Smooth muscle cell (in vitro differentiated cells): ENCODE results near the gene DUSP10. TPM values are rescaled to one million over a fixed set of nuclear protein-coding genes. Genes with fewer than 3 reads are reported as not detected.

Experiments
- DNase-seq: peaks from one replicate; lab custom pipeline; 2025; ENCODE audit not compliant: unreplicated experiment; lab: John Stamatoyannopoulos, UW
- H2AFZ ChIP-seq: fragments of 200-600 bp; sonication (generic); 2 replicates; pipeline ENCODE4 v1.6.0; 2016; ENCODE audit warnings: antibody characterized with exemption, low read depth, mild to moderate bottlenecking
- H3F3A ChIP-seq: fragments of 200-600 bp; sonication (generic); 2 replicates; pipeline ENCODE4 v1.6.0; 2017; ENCODE audit warnings: antibody characterized with exemption, low read depth
- H3K27ac ChIP-seq: fragments of 200-600 bp; sonication (generic); 2 replicates; pipeline ENCODE4 v1.5.1; 2016; ENCODE audit warnings: low read depth, mild to moderate bottlenecking
- H3K27me3 ChIP-seq: fragments of 200-600 bp; sonication (generic); 2 replicates; pipeline ENCODE4 v1.6.1; 2016; ENCODE audit warnings: low read depth, mild to moderate bottlenecking
- H3K36me3 ChIP-seq: fragments of 200-600 bp; sonication (generic); 2 replicates; pipeline ENCODE4 v1.5.1; 2016; ENCODE audit warnings: low read depth
- H3K4me1 ChIP-seq: fragments of 200-600 bp; sonication (generic); 2 replicates; pipeline ENCODE4 v1.5.1; 2016; ENCODE audit warnings: low read depth
- H3K4me2 ChIP-seq: fragments of 200-600 bp; sonication (generic); 2 replicates; pipeline ENCODE4 v1.6.0; 2016; ENCODE audit warnings: mild to moderate bottlenecking
- H3K4me3 ChIP-seq: fragments of 200-600 bp; sonication (generic); 2 replicates; pipeline ENCODE4 v1.5.1; 2016; ENCODE audit warnings: mild to moderate bottlenecking
- H3K79me2 ChIP-seq: fragments of 200-600 bp; sonication (generic); 2 replicates; pipeline ENCODE4 v1.6.0; 2016; ENCODE audit warnings: low read depth, mild to moderate bottlenecking
- H3K9ac ChIP-seq: fragments of 200-600 bp; sonication (generic); 2 replicates; pipeline ENCODE4 v1.6.0; 2016; ENCODE audit warnings: low read depth
- H3K9me3 ChIP-seq: fragments of 200-600 bp; sonication (generic); replicated peaks from 2 replicates; pipeline ENCODE4 v1.5.1; 2016; ENCODE audit warnings: low read depth
- H4K20me1 ChIP-seq: fragments of 200-600 bp; sonication (generic); 2 replicates; pipeline ENCODE4 v1.6.0; 2016; ENCODE audit warnings: low read depth
- CTCF ChIP-seq: fragments of 200-600 bp; sonication (generic); IDR thresholded peaks from 2 replicates; pipeline ENCODE4 v1.5.1; 2017; ENCODE audit warnings: borderline replicate concordance, mild to moderate bottlenecking, antibody characterized with exemption; ENCODE audit not compliant: insufficient read depth, poor library complexity, severe bottlenecking
- WGBS: methylation state at CpG from one replicate; pipeline ENCODE4 v1.1.7; 2016; ENCODE audit warnings: low lambda C conversion rate; 5-methylcytosine and 5-hydroxymethylcytosine counted together
- polyA plus RNA-seq: library from polyadenylated mRNA; unstranded; fragments of >200 nt; fragmentation: Nextera tagmentation; extraction: Ambion mirVana; gene quantifications from 2 replicates; pipeline ENCODE4 v1.2.1, GENCODE V29; 2016
- total RNA-seq: library from RNA; depleted of rRNA; stranded (reverse); fragments of >200 nt; gene quantifications from 2 replicates; pipeline ENCODE4 v1.2.3, GENCODE V29; 2014

Gene DUSP10
- total and polyA plus RNA-seq, 2 experiments from 2014 or later: 49.7 to 104 TPM

DNA sequence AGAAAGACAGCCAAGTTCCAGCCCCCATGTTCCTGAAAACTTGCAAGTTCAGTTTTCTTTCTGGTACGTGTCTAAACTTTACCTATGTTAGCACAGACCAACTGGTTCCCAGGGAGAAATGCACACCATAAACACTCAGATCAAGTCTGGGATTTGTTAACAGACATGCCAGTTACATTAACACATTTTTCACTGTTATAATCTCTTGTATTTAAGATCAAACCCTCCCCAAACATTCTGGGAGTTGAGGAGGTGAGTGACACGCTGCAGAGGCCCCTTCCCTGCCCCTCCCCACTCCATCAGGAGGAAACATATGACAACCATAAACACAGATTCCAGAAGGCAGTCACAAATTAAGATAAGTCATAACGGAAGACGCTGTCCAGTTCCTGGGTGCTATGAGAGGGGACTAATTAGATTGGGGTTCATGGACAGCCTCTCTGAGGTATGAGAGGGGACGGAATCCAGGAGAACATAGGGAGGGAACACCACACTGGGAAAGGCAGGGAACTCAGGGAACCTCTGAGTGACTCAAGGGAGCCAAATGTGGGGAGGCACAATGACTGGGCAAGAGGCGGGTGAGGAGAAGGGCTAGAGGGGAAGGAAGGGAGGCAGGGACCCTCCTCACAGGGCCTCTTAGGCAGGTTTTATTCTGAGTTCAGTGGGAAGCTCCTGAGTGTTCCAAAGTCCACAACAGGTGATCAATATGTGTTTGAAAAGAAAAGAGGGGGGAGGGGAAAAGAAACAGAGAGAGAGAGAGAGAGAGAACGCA lies 25.0 kb downstream of the DUSP10 start:
- DNase-seq: no peak
- WGBS: 17% methylated on average over 7 of the region's 7 CpGs
- peak overlapping the region; percentile 52 for H3K9ac ChIP-seq
- no peaks in the 10 kb centered on the region for H3K36me3 ChIP-seq
- no peaks in the 10 kb centered on the region for H4K20me1 ChIP-seq
- H3K27me3 ChIP-seq: no peaks in the 10 kb centered on the region
- peak overlapping the region; percentile 99 for H3K27ac ChIP-seq
- H3K4me1 ChIP-seq: peaks cover 68% of the 10 kb centered on the region
- H3K9me3 ChIP-seq: no peaks in the 10 kb centered on the region
- peaks cover 68% of the 10 kb centered on the region for H3K79me2 ChIP-seq
- no peak overlapping the region for H2AFZ ChIP-seq
- peaks cover 32% of the 10 kb centered on the region for H3F3A ChIP-seq
- no peak for TF ChIP-seq CTCF
- H3K4me2 ChIP-seq: peak overlapping the region; percentile 73
- H3K4me3 ChIP-seq: no peak overlapping the region

- Histone ChIP-seq H3K4me1 (peaks cover 81% of the 10 kb centered on the region), H4K20me1 (no peaks in the 10 kb centered on the region), H3K9ac (peak overlapping the region; percentile 52), H3K4me2 (peak overlapping the region; percentile 73), H3K36me3 (no peaks in the 10 kb centered on the region), H3K79me2 (peaks cover 67% of the 10 kb centered on the region), H3K9me3 (no peaks in the 10 kb centered on the region), H3K4me3 (no peak overlapping the region), H3F3A (peaks cover 40% of the 10 kb centered on the region), H2AFZ (no peak overlapping the region), H3K27ac (peak overlapping the region; percentile 99), H3K27me3 (no peaks in the 10 kb centered on the region)
- 3% methylated on average over 2 of the region's 2 CpGs for WGBS
- no peak for DNase-seq
- no peak for TF ChIP-seq CTCF
These were observed 26.3 kb downstream of the DUSP10 start for GRCh38 chr1:221715321-221716169.

- Histone ChIP-seq H2AFZ (no peak overlapping the region), H3K36me3 (no peaks in the 10 kb centered on the region), H4K20me1 (no peaks in the 10 kb centered on the region), H3K9me3 (no peaks in the 10 kb centered on the region), H3K4me2 (peak overlapping the region; percentile 73), H3K9ac (peak overlapping the region; percentile 52), H3K4me3 (no peak overlapping the region), H3F3A (peaks cover 47% of the 10 kb centered on the region), H3K79me2 (peaks cover 67% of the 10 kb centered on the region), H3K27me3 (no peaks in the 10 kb centered on the region), H3K27ac (peak overlapping the region; percentile 99), H3K4me1 (peaks cover 75% of the 10 kb centered on the region)
- WGBS: 46% methylated on average over 16 of the region's 16 CpGs
- DNase-seq: no peak
- no peak for TF ChIP-seq CTCF
These were observed 27.4 kb downstream of the DUSP10 start for GRCh38 chr1:221714227-221715152.
